Dermis blood vessel endothelial cell (primary cell): ENCODE measurements around the gene GRK6. TPM values are rescaled to one million over a fixed set of nuclear protein-coding genes. Genes with fewer than 3 reads are reported as not detected.

ENCODE experiments used
- DNase-seq: peaks from one replicate; pipeline ENCODE4 v3.0.0; 2010
- total RNA-seq: library from RNA; depleted of rRNA; stranded (reverse); fragments of >200 nt; gene quantifications from 2 replicates; pipeline ENCODE4 v1.2.3, GENCODE V29; 2014

Gene GRK6
- total RNA-seq, 1 donor from 2014 or later = 22.0 TPM

- peak; percentile 22 for DNase-seq
Measured at GRCh38 chr5:177427211-177427822, 841 bp downstream of the GRK6 start.

- DNase-seq = no peak
Measured at GRCh38 chr5:177427919-177428573, 1.6 kb downstream of the GRK6 start.

GRCh38 chr5:177428574-177429217, 2.2 kb downstream of the GRK6 start:
- no peak for DNase-seq

- no peak for DNase-seq
Measured at GRCh38 chr5:177429248-177430040, 3.0 kb downstream of the GRK6 start.

- DNase-seq = no peak
Measured at GRCh38 chr5:177430140-177430951, 3.9 kb downstream of the GRK6 start.

- DNase-seq = no peak
Measured at GRCh38 chr5:177430972-177431316, 4.5 kb downstream of the GRK6 start.

- peak; percentile 28 for DNase-seq
Measured at GRCh38 chr5:177431317-177432142, 5.1 kb downstream of the GRK6 start.

GRCh38 chr5:177432143-177432838, 5.8 kb downstream of the GRK6 start:
- DNase-seq = no peak

- no peak for DNase-seq
Measured at GRCh38 chr5:177432839-177433657, 6.6 kb downstream of the GRK6 start.

- no peak for DNase-seq
Measured at GRCh38 chr5:177433658-177434217, 7.3 kb downstream of the GRK6 start.

- peak; percentile 41 for DNase-seq
Measured at GRCh38 chr5:177434437-177434836, 8.0 kb downstream of the GRK6 start.

- DNase-seq = no peak
Measured at GRCh38 chr5:177434942-177435738, 8.7 kb downstream of the GRK6 start.

GRCh38 chr5:177435847-177436536, 9.5 kb downstream of the GRK6 start:
- DNase-seq = no peak

GRCh38 chr5:177437623-177438022, 11.1 kb downstream of the GRK6 start:
- no peak for DNase-seq

- no peak for DNase-seq
Measured at GRCh38 chr5:177438468-177438867, 12.0 kb downstream of the GRK6 start.

- DNase-seq = no peak
Measured at GRCh38 chr5:177439518-177440053, 13.1 kb downstream of the GRK6 start.

GRCh38 chr5:177440211-177440989, 13.9 kb downstream of the GRK6 start:
- no peak for DNase-seq
